B cell (primary cell): Measurements from ENCODE around the gene THADA.

Source experiments
- EZH2 ChIP-seq: IDR thresholded peaks from 2 replicates; pipeline ENCODE4 v1.6.1; 2012; ENCODE audit warnings: borderline replicate concordance, low read depth, mild to moderate bottlenecking, moderate library complexity, low read length; ENCODE audit not compliant: insufficient read depth, poor library complexity, severe bottlenecking
- TF ChIP-seq, protein P1 (sequence below): fragments of 200-600 bp; IDR thresholded peaks from one replicate; pipeline ENCODE4 v1.8.0; 2022; ENCODE audit warnings: antibody characterized with exemption, mild to moderate bottlenecking

DNA sequence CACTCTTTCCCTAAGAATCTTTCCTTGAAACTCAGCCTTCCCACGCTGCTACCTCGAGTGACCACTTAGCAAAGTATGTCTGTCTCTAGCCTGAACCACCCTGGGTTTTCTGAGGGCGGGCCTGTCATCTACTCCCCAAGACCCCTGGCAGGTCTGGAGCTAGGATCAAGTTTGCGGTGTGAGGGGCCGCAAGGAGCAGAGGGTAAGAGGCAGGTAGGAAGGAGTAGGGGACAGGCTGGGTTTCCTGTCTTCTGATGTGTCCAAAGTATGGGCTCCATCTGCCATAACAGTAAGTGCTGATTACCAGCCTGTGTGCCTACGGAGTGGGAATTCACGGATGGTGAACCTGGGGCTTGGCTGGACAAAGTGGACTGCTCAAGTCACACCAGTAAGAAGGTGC lies 394.8 kb downstream of the THADA start:
- no peak for TF ChIP-seq EZH2
- TF ChIP-seq, protein P1, sequence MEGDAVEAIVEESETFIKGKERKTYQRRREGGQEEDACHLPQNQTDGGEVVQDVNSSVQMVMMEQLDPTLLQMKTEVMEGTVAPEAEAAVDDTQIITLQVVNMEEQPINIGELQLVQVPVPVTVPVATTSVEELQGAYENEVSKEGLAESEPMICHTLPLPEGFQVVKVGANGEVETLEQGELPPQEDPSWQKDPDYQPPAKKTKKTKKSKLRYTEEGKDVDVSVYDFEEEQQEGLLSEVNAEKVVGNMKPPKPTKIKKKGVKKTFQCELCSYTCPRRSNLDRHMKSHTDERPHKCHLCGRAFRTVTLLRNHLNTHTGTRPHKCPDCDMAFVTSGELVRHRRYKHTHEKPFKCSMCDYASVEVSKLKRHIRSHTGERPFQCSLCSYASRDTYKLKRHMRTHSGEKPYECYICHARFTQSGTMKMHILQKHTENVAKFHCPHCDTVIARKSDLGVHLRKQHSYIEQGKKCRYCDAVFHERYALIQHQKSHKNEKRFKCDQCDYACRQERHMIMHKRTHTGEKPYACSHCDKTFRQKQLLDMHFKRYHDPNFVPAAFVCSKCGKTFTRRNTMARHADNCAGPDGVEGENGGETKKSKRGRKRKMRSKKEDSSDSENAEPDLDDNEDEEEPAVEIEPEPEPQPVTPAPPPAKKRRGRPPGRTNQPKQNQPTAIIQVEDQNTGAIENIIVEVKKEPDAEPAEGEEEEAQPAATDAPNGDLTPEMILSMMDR, result no peak
